BLaER1 (cell line): ENCODE data around the gene FLT3.

Experiments
- H3K27ac ChIP-seq: shearing (Covaris generic); formaldehyde crosslinking; 2 replicates; pipeline ENCODE4 v1.8.1; 2022
- H3K27me3 ChIP-seq: shearing (Covaris generic); formaldehyde crosslinking; 2 replicates; pipeline ENCODE4 v1.8.1; 2022
- H3K36me3 ChIP-seq: shearing (Covaris generic); formaldehyde crosslinking; 2 replicates; pipeline ENCODE4 v1.8.1; 2022
- H3K4me1 ChIP-seq: shearing (Covaris generic); formaldehyde crosslinking; 2 replicates; pipeline ENCODE4 v1.8.1; 2022
- H3K4me2 ChIP-seq: shearing (Covaris generic); formaldehyde crosslinking; 2 replicates; pipeline ENCODE4 v1.8.1; 2022
- H3K4me3 ChIP-seq: shearing (Covaris generic); formaldehyde crosslinking; 2 replicates; pipeline ENCODE4 v1.8.1; 2022
- H3K9ac ChIP-seq: shearing (Covaris generic); formaldehyde crosslinking; 2 replicates; pipeline ENCODE4 v1.8.1; 2022
- H3K9me3 ChIP-seq: shearing (Covaris generic); formaldehyde crosslinking; 2 replicates; pipeline ENCODE4 v1.8.1; 2022
- H4K20me1 ChIP-seq: shearing (Covaris generic); formaldehyde crosslinking; 2 replicates; pipeline ENCODE4 v1.8.1; 2022
- Cebpa-rat ChIP-seq: shearing (Covaris generic); IDR thresholded peaks from 2 replicates; pipeline ENCODE4 v1.8.1; 2022

Gene FLT3

GRCh38 chr13:27982361-27982760, 118.0 kb downstream of the FLT3 start:
- peaks cover 10% of the 10 kb centered on the region; the same call in 1 of the 2 replicates for H3K9me3 ChIP-seq
- H3K27me3 ChIP-seq, result peaks cover 57% of the 10 kb centered on the region
- no peak for TF ChIP-seq Cebpa-rat
- H3K27ac ChIP-seq, result no peak overlapping the region
- no peaks in the 10 kb centered on the region; the same call in 1 of the 2 replicates for H3K4me1 ChIP-seq
- H3K4me3 ChIP-seq, result no peak overlapping the region
- H3K4me2 ChIP-seq, result no peak overlapping the region
- no peaks in the 10 kb centered on the region for H3K36me3 ChIP-seq
- no peak overlapping the region for H3K9ac ChIP-seq
- peaks cover 31% of the 10 kb centered on the region for H4K20me1 ChIP-seq

- Histone ChIP-seq H4K20me1 (peaks cover 42% of the 10 kb centered on the region), H3K36me3 (no peaks in the 10 kb centered on the region), H3K9me3 (peaks cover 11% of the 10 kb centered on the region; the same call in 1 of the 2 replicates), H3K4me2 (no peak overlapping the region), H3K9ac (no peak overlapping the region), H3K4me3 (no peak overlapping the region), H3K27ac (no peak overlapping the region), H3K27me3 (peaks cover 69% of the 10 kb centered on the region), H3K4me1 (no peaks in the 10 kb centered on the region; the same call in 1 of the 2 replicates)
- no peak for TF ChIP-seq Cebpa-rat
Observed at GRCh38 chr13:27981006-27981708, 119.2 kb downstream of the FLT3 start.

GRCh38 chr13:27980280-27980998, 119.9 kb downstream of the FLT3 start:
- H3K9ac ChIP-seq, result no peak overlapping the region
- H3K4me1 ChIP-seq, result no peaks in the 10 kb centered on the region; the same call in 1 of the 2 replicates
- H3K27me3 ChIP-seq, result peaks cover 77% of the 10 kb centered on the region
- no peak overlapping the region for H3K4me3 ChIP-seq
- H3K9me3 ChIP-seq, result peaks cover 11% of the 10 kb centered on the region; the same call in 1 of the 2 replicates
- no peak overlapping the region for H3K4me2 ChIP-seq
- H3K36me3 ChIP-seq, result no peaks in the 10 kb centered on the region
- no peak for TF ChIP-seq Cebpa-rat
- no peak overlapping the region for H3K27ac ChIP-seq
- H4K20me1 ChIP-seq, result peaks cover 49% of the 10 kb centered on the region

- Histone ChIP-seq H3K9me3 (peaks cover 11% of the 10 kb centered on the region; the same call in 1 of the 2 replicates), H3K27ac (no peak overlapping the region), H4K20me1 (peaks cover 51% of the 10 kb centered on the region), H3K27me3 (peaks cover 83% of the 10 kb centered on the region), H3K9ac (no peak overlapping the region), H3K36me3 (no peaks in the 10 kb centered on the region), H3K4me1 (no peaks in the 10 kb centered on the region; the same call in 1 of the 2 replicates), H3K4me2 (no peak overlapping the region), H3K4me3 (no peak overlapping the region)
- TF ChIP-seq Cebpa-rat, result no peak
Observed at GRCh38 chr13:27979765-27980279, 120.6 kb downstream of the FLT3 start.

- 0 out of 2 replicates have a peak overlapping the region, but pooled peaks have one; percentile 54 for H3K4me3 ChIP-seq
- peaks cover 51% of the 10 kb centered on the region for H4K20me1 ChIP-seq
- H3K9me3 ChIP-seq, result peaks cover 11% of the 10 kb centered on the region; the same call in 1 of the 2 replicates
- no peak overlapping the region for H3K27ac ChIP-seq
- no peaks in the 10 kb centered on the region; the same call in 1 of the 2 replicates for H3K4me1 ChIP-seq
- H3K4me2 ChIP-seq, result no peak overlapping the region; the same call in 1 of the 2 replicates
- H3K27me3 ChIP-seq, result peaks cover 90% of the 10 kb centered on the region
- H3K9ac ChIP-seq, result no peak overlapping the region
- no peak for TF ChIP-seq Cebpa-rat
- no peaks in the 10 kb centered on the region for H3K36me3 ChIP-seq
Observed at GRCh38 chr13:27979001-27979643, 121.3 kb downstream of the FLT3 start.

- H3K9me3 ChIP-seq, result peaks cover 11% of the 10 kb centered on the region; the same call in 1 of the 2 replicates
- peaks cover 52% of the 10 kb centered on the region for H4K20me1 ChIP-seq
- H3K4me1 ChIP-seq, result no peaks in the 10 kb centered on the region; the same call in 1 of the 2 replicates
- TF ChIP-seq Cebpa-rat, result no peak
- H3K36me3 ChIP-seq, result no peaks in the 10 kb centered on the region
- H3K9ac ChIP-seq, result no peak overlapping the region
- H3K4me2 ChIP-seq, result peak overlapping the region; percentile 47
- peaks cover 97% of the 10 kb centered on the region for H3K27me3 ChIP-seq
- peak overlapping the region; percentile 54 for H3K4me3 ChIP-seq
- H3K27ac ChIP-seq, result no peak overlapping the region
Observed at GRCh38 chr13:27978301-27978968, 121.9 kb downstream of the FLT3 start.

- no peaks in the 10 kb centered on the region; the same call in 1 of the 2 replicates for H3K4me1 ChIP-seq
- no peaks in the 10 kb centered on the region for H3K36me3 ChIP-seq
- H3K4me3 ChIP-seq, result peak overlapping the region; percentile 54
- peaks cover 11% of the 10 kb centered on the region; the same call in 1 of the 2 replicates for H3K9me3 ChIP-seq
- H4K20me1 ChIP-seq, result peaks cover 56% of the 10 kb centered on the region
- H3K4me2 ChIP-seq, result peak overlapping the region; percentile 47
- TF ChIP-seq Cebpa-rat, result no peak
- H3K27me3 ChIP-seq, result peaks cover 99% of the 10 kb centered on the region
- no peak overlapping the region for H3K27ac ChIP-seq
- H3K9ac ChIP-seq, result no peak overlapping the region
Observed at GRCh38 chr13:27977476-27978300, 122.7 kb downstream of the FLT3 start.

- H3K36me3 ChIP-seq, result no peaks in the 10 kb centered on the region
- peaks cover 100% of the 10 kb centered on the region for H3K27me3 ChIP-seq
- no peak overlapping the region for H3K4me2 ChIP-seq
- peaks cover 65% of the 10 kb centered on the region for H4K20me1 ChIP-seq
- no peak for TF ChIP-seq Cebpa-rat
- no peak overlapping the region for H3K4me3 ChIP-seq
- H3K9ac ChIP-seq, result no peak overlapping the region
- H3K27ac ChIP-seq, result no peak overlapping the region
- no peaks in the 10 kb centered on the region; the same call in 1 of the 2 replicates for H3K4me1 ChIP-seq
- H3K9me3 ChIP-seq, result peaks cover 11% of the 10 kb centered on the region; the same call in 1 of the 2 replicates
Observed at GRCh38 chr13:27976362-27977091, 123.8 kb downstream of the FLT3 start.
